Measurements from ENCODE around the gene IGFBP7.

The IGFBP7 gene, protein sequence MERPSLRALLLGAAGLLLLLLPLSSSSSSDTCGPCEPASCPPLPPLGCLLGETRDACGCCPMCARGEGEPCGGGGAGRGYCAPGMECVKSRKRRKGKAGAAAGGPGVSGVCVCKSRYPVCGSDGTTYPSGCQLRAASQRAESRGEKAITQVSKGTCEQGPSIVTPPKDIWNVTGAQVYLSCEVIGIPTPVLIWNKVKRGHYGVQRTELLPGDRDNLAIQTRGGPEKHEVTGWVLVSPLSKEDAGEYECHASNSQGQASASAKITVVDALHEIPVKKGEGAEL

DNA sequence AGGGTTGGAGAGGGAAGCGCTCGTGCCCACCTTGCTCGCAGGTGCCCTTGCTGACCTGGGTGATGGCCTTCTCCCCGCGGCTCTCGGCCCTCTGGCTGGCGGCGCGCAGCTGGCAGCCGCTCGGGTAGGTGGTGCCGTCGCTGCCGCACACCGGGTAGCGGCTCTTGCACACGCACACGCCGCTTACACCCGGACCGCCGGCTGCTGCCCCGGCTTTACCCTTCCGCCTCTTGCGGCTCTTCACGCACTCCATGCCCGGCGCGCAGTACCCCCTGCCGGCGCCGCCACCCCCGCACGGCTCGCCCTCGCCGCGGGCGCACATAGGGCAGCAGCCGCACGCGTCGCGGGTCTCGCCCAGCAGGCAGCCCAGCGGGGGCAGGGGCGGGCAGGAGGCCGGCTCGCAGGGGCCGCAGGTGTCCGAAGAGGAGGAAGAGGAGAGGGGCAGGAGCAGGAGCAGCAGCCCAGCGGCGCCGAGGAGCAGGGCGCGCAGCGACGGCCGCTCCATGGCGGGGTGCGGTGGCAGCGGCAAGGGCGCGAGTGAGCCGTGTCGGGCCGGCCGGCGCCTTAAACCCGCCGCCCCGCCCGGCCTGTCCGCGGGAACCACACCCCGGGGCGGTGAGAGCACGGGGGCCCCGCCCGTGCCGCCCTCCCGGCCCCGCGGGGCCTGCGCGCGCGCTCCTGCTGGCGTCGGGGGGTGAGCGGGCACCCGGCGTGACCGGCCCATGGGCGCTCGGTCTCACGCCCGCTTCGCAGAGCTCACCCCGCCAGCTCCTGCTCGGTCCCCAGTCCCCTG is at the start of gene IGFBP7:
IGFBP7 (minus strand) TSS at position 539 of the 793 bp plus-strand sequence; CDS start at position 505, 34 bp downstream.
- peak; percentile 55 for DNase-seq

DNA sequence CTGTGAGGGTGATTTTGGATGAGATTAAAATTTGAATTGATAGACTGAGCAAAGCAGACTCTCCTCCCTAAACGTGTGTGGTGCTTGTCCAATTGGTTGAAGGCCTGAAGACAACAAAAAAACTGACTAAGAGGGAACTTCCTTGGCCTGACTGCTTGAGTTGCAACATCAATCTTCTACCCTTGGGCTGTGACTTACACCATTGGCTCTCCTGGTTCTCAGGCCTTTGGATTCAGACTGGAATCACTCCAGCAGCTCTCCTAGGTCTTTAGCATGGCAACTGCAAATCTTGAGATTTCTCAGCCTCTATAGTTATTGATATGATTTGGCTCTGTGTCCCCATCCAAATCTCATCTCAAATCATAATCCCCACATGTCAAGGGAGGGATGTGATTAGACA is 49.7 kb upstream of the IGFBP7 start:
- DNase-seq: no peak

DNA sequence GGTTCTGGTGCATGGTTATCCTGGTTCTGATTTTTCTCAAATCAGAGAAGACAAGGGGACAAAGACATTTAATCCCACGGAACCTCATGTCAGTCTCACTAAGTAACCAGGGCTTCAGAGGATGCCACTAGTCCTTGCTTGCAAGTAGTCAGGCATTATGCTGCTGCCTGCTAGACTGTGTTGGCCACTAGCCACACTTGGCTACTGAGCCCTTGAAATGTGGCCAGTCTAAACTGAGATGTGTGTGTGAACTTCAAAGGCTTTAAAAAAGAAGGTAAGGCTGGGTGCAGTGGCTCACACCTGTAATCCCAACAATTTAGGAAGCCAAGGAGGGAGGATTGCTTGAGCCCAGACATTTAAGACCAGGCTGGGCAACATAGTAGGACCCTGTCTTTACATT is 48.6 kb upstream of the IGFBP7 start:
- no peak for DNase-seq

DNA sequence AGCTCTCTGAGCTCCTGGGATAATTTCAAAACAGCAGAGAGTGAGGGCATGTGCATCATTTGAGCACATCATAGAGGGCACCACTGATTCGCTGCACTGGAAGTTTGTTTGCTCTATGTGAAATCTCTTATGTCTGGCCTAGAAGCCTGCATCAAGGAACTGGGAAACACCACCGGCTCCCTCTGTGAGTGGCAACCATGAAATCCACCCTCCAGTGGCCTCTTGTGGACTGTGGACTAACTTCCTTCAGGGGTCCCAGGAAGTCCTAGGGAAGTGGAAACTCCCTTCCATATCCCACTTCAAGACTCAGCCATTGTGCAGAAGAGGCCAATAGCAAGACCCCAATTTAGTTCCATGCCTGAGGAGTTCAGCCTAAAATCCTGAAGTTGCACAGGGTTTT is 48.0 kb upstream of the IGFBP7 start:
- DNase-seq: no peak

DNA sequence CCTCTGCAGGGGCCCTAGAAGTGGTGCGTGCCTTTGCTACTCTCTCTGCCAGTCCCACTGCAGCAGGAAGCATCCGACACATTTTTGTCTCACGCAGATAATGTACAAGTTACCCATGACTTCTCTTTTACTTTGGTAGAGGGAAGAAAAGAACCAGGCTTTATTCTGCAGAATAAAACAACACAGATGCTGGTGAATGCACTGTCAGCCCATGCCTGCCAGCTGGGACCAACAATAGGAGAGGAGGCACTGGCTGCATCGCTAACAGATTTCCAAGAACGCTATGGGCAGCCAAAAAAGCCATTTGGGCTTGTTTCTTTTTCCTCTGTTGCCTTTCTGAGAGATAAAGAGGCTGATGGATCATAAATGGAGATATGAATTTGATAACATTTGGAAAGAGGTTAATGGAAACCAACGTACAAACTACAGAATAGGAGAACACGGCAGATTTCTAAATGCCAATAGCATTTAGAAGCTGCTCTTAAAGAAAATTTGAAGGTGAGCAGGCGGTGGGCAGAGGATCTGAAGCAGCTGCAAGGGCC is 47.5 kb upstream of the IGFBP7 start:
- DNase-seq: no peak

DNA sequence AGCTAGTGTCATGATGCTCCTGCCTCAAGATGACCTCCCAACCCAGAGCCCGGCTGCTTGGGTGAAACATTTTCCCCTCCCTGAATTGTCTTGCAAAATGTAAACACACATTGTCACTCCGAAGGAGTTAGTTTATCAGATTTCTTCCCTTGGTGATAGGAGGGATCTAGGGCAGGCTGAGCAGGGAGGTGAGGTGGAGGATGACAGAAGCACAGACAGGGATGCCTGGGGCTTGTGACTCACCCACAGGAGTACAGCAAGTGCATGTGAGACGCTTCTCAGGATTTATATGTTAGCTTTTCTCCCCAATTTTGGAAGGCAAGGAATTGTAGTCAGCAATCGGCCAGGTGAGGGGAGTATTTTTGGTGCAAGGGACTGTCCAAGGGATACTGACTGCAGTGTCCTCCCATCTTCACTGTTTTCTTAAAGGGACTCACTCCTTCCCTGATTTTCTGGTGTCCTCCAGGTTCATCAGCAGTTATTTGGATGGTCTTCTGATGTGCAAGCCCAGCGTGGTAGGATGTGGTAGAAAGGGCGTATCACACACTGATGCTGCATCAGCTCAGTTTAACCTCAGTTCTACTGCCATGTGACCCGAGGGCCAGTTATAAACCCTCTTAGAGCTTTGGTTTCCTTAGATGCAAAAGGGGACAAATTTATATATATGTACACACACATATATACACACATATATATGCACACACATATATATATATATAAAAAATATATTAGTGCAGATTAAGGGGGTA is 46.2 kb upstream of the IGFBP7 start:
- no peak for DNase-seq

DNA sequence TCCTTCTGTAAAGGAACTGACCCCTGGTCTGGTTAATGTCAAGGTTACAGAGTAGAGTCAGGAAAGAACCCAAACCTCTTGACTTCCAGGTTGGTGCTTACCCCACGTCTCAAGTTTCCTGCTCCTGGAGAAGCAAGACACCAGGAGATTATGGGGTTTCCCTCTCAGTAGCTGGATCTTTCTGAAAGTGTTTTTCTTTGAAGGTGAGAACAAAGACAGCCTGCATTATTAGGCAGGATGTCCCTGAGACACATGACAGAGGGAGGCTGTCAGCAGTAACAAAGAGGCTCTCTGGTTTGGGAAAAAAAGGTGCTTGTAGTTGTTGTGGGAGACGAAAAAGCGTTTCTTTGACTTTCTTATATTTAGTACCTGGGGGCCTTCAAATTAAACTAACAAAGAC is 44.7 kb upstream of the IGFBP7 start:
- DNase-seq: no peak

DNA sequence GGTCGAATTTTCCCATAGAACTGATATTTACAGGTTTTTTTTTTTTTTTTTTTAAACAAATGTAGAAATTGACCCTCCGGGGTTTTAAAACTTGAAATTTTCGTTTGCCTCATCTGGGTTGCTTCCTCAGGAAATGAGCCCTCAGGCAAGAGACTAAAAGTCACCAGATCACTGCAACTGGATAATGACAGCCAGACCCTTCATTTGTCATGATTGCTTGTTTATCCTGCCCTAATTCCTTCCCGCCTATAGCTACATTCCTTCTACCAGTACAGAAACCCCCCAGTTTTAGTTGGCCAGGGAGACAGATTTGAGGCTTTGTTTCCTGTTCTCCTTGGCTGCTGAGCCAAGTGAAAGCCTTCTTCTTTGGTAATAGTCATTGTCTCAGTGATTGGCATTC is 44.0 kb upstream of the IGFBP7 start:
- no peak for DNase-seq

DNA sequence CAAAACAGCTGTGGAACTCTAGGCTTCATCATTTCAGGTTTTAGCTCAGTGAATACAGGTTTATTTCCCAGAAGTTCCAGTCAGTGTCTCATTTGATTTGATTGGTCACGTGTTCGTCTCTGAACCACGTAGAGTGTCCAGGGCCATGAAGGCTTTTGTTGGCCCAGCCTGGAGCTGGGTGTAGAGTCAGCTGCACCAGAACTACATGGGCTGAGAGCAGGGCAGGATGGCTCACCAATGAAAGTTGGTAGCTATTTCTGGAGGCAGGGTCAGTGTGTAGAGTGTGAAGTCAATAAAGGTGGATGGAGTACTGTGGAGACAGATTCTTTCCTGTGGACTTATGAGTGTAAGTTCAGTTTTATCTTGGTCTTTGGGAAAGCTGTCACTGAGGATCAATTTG is 43.0 kb upstream of the IGFBP7 start:
- DNase-seq: no peak

DNA sequence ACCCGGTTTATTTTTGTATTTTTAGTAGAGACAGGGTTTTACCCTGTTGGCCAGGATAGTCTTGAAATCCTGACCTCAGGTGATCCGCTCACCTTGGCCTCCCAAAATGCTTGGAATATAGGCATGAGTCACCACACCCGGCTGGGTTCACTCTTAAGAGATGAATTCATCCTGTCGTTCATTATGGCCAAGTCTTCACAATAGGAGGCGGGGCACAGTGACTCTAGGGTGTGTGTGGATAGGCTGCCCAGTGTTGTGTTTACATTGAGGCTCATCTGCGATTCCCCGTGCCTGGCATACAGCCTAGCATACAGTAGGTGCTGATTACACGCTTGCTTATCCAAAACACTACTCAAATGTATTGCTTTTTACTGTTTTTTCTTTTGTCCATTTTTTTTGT is 41.3 kb upstream of the IGFBP7 start:
- DNase-seq: no peak

DNA sequence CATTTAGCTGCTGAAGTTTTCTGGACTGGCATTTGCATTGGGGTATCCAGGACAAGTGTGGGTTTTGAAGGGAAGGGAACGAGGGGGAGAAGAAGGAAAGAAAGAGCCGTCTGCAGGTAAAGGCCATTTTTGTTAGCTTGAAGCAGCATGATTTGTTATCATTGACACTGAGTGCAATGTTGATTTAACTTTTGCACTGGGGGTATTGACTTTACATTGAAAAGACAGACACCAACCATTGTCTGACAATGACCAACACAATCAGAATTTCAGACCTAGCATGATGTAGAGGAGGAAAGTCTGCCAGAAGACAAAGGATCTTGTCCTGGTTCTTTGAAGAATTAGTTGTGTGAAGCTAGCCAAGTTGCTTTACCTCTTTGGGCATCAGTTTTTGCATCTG is 39.6 kb upstream of the IGFBP7 start:
- no peak for DNase-seq

DNA sequence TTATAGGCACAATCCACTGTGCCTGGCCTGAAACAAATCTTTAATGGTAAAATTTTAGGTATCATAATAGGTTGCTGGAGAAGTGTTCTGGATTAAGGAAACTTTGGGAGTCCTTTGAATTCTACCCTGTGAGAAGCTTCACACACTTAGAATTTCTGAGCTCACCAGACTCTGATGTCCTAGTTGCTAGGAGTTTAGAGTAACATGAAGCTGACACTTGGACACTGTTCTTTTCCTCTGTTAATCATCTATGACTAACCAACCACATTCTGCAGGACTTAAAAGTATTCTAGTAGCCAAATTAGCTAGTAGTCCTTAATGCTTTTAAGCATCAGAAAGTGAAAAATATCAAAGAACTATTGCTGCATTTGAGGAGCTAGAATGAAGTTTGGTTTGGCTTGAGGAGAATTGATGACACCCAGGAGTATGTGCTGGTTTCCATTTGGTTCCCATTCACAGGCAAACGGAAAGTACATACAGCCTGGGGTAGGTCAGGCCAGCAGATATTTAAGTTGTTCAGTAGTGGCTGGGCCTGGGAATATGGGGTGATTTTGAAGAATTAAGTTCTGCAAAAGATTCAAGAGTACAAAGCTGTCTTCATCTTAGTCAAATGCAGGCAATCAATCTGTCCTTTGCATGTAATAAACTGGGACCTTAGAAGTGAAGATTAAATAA is 38.8 kb upstream of the IGFBP7 start:
- no peak for DNase-seq

DNA sequence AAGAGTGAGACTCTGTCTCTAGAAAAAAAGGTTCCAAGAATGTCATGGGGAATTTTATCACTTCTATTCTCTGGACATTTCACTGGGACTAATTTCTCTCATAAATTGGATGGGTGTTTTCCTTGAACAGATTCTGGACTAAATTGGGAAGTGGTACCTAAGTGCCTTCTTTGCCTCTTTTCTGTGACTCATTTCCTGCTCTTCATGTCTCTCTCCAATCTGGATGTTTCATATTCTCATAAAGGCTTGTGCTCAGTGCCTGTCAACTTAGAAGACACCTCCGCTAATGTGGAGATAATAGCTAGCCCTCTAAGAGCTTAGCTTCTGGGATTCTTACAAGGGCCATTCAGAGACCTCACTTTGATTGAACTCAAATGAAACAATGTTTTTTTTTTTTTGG is 38.0 kb upstream of the IGFBP7 start:
- no peak for DNase-seq

DNA sequence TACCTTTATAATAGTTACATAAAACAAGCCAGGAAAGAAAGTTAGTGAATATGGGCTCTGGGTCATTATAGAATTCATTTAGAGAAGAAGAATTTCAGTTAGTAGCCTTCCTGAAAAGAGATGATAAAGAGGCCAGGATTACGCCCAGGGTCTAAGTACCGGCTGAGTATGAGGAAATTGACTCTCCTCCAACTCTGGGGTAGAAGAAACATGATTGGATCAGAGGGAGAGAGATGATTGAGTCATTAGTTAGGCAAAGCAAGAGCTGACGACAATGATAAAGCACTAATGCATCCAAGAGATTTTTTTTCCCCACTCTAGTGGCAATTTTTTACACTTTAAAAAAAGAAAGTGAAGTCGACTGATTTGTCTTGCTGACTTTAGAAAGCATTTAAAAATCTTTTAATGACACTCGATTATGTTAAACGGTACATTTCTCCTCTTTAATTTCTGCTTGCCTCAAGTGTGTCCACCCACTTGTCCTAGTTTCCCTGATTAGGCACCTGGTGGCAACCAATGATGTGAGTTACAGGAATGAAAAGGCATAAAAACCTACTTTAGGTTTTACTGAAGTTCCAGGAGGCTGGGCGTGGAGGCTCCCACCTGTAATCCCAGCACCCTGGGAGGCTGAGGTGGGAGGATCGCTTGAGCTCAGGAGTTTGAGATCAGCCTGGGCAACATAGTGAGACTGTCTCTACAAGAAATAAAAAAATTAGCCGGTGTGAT is 37.3 kb upstream of the IGFBP7 start:
- DNase-seq: no peak

DNA sequence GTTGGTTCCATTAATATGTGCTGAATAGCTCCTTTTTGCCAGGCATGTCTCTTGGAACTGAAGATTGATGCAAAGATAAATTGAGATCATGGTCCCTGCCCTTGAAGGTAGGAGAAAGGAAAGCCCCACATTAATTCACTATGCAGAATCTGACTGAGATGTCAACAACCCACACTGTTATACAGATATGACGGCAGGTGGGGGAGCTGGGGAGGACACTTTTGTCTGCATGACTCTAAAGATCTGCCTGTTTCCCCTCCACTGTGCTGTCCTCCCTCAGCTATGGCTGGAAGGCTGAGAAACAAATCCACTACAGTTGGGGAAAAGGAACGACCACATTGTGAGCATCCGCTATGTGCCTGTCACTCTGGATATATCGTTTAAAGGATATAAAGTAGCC is 36.3 kb upstream of the IGFBP7 start:
- DNase-seq: no peak

DNA sequence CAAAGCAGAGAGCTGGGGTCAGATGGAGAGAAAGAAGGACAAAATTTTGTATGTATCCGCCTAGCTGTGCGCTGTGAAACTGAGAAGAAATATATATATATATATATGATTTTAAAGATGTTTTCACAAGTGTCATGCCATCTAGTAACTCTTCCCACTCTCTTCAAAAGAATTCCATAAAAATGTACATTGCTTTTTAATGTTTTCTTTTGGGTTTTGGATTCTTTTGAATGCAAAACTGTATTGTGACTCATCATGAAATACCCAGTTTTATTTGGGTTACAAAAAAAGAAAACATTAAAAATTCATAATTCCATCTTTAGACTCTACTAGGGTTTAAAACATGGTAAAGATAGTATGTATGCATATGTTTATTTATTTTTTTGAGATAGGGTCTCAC is 34.3 kb upstream of the IGFBP7 start:
- DNase-seq: no peak

DNA sequence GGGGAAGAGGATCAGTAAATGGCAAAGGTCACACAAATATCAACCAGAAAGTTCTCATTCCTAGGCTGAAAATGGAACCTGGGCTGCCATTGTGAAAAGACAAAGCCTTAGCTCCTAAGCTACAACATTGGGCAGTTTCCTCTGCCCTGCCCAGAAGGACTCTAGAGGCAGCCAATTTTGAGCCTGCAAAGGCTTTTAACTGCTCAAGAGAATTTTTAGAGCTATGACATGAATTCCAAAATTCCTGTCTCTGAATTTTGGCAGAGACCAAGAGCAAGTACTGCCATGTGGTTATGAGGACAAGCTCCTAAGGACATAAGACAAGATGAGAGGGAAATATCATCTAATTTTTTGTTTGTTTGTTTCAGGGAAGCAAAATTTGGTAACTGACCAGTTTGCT is 29.6 kb upstream of the IGFBP7 start:
- DNase-seq: no peak

DNA sequence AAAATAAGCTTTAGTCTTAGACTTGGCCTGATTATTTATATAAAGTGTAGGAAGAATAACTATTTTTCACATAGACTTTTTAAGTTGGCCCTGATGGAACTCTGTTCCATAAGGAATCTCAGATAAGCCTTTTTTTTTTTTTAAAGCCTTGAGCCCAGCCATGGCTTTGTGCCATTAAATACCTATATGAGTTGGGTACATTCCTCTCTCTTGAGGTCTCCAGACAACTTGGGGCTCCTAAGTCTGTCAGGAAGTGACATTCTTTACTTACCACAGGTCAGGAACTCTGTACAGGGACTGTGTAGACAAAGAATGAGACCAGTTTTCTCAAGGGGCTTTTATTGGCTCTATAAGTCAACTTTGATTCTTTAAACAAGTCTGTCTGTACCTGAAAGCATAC is 27.1 kb upstream of the IGFBP7 start:
- no peak for DNase-seq

DNA sequence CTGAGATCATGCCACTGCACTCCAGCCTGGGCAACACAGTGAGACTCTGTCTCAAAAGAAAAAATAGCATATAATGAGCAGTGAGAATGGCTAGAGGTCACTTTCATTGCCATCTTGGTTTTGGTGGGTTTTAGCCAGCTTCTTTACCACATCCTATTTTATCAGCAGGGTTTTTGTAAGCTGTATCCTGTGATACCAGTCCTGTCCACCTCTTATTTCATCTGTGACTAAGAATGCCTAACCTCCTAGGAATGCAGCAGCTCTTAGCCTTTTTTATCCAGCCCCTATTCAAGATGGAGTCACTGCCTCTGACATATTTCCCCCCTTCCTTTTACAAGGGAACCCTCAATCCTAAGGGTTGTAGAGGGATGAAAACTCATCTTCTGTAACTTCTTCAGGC is 26.1 kb upstream of the IGFBP7 start:
- DNase-seq: no peak

DNA sequence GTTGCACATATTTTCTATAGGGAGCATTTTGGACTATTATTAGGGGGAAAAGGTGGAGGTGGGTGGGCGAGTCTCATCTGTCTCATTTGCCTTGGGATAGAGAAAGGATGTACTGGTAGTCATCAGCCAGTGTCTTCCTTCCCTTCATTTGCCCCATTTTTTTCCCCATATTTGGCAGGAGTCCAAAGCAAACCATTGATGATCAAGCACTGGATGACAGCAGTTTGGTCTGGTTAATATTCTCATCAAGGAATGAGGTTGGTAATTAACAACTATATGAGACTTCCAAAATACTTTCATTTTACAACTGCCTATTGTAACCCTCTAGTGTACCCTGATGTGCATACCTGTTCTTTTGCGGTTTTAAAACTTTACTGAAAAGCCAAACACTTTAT is 22.6 kb upstream of the IGFBP7 start:
- DNase-seq: no peak

DNA sequence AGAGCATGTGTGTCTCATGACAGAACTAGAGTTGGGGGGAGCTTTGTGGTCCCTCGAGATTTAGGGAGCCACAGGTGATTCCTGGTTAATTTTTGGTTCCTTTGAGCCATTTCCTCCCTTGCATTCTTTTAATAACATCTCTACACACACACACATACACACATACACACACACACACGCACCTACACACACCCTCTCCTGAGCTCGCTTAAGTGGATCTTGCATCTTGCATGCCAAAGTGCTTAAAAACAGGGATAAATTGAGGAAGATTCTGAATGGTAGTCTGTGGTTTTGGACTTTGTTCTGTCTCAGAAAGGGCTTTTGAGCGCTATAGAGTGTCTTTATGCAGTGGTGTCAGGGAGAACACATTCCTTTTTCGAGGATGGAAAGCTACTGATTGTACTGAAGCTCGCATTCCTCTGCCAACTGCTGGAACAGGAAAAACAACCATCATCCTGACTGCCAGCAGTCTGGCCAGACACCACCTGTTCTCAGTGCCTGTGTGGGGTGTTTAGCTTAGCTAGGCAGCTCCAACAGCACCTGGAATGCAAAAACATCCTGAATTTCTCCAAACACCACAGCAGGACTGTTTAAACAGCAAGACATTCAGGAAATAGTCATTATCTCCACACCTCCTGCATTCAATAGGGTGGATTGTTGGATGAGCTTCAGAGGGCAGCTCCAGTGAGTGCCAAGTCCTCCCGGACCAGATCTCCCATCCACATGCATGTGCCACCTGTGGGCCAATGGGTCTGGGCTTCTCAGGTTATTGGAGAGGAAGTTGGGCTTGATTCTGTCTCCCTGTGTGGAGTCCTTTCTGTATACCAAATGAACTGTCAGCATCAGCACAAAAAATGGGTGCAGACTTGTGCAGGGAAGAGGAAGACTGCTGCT is 21.9 kb upstream of the IGFBP7 start:
- peak; percentile 24 for DNase-seq

Measured in right hindlimb (tissue), 1 donor.